Measurements from ENCODE around the gene DCHS2. TPM values are rescaled to one million over a fixed set of nuclear protein-coding genes. Genes with fewer than 3 reads are reported as not detected.

Gene DCHS2
- total and polyA plus RNA-seq, 2 of the 8 experiments (the other 6 are each of a cell fraction or from before 2014, with no cell fraction given): 0.54 to 2.6 TPM

GRCh38 chr4:154464654-154465053, 26.9 kb downstream of the DCHS2 start:
- peaks cover 0 to 3% (median 0%) of the 10 kb centered on the region in 4 experiments; a peak in 1 of 7 replicates for H3K4me1 ChIP-seq (replicated peaks in 1 of 4; ENCODE audit: control insufficient read depth in 3 of 4, insufficient read depth in 4 of 4, low read length in 3 of 4)
- H2BK20ac ChIP-seq (ENCODE audit: low read length): no peak overlapping the region
- H4K20me1 ChIP-seq (replicated peaks in 1 of 2; ENCODE audit: control insufficient read depth in 1 of 2, insufficient read depth in 2 of 2, low read length in 2 of 2): no peaks in the 10 kb centered on the region
- DNase-seq (ENCODE audit: low read depth in 1 of 2, low spot score in 2 of 2): no peak
- no peaks in the 10 kb centered on the region for H3K23me2 ChIP-seq (ENCODE audit: low read depth, low read length)
- no peak overlapping the region for H4K8ac ChIP-seq (ENCODE audit: extremely low read depth, insufficient read depth, low read length)
- no peak overlapping the region for H3K4ac ChIP-seq (replicated peaks; ENCODE audit: insufficient read length, low read depth, low read length)
- no peak overlapping the region for H4K5ac ChIP-seq (ENCODE audit: insufficient read length, low read depth, low read length)
- no peak for FAIRE-seq
- ChIA-PET POLR2A (ENCODE audit: partially characterized antibody) (no interaction called here), CTCF (ENCODE audit: partially characterized antibody) (interaction anchor here (0.8 to 2.2 kb wide), 4 partner anchors 14 to 66 kb away, joined by 3 to 6 read pairs (median 3); no protein-coding TSS in a partner anchor)
- H3K79me1 ChIP-seq (ENCODE audit: low read depth, low read length): no peaks in the 10 kb centered on the region
- H2BK12ac ChIP-seq (ENCODE audit: low read depth, low read length): no peak overlapping the region
- no peaks in the 10 kb centered on the region for H3K36me3 ChIP-seq (ENCODE audit: control insufficient read depth in 2 of 4, insufficient read depth in 4 of 4, low read length in 3 of 4)
- no peak overlapping the region for H3K18ac ChIP-seq (ENCODE audit: extremely low read depth, low read length)
- H3K9ac ChIP-seq (replicated peaks in 1 of 4; ENCODE audit: extremely low read depth in 1 of 4, low read depth in 3 of 4, low read length in 3 of 4): no peak overlapping the region
- no peak overlapping the region for H2BK15ac ChIP-seq (ENCODE audit: low read length)
- TF ChIP-seq, protein P1, sequence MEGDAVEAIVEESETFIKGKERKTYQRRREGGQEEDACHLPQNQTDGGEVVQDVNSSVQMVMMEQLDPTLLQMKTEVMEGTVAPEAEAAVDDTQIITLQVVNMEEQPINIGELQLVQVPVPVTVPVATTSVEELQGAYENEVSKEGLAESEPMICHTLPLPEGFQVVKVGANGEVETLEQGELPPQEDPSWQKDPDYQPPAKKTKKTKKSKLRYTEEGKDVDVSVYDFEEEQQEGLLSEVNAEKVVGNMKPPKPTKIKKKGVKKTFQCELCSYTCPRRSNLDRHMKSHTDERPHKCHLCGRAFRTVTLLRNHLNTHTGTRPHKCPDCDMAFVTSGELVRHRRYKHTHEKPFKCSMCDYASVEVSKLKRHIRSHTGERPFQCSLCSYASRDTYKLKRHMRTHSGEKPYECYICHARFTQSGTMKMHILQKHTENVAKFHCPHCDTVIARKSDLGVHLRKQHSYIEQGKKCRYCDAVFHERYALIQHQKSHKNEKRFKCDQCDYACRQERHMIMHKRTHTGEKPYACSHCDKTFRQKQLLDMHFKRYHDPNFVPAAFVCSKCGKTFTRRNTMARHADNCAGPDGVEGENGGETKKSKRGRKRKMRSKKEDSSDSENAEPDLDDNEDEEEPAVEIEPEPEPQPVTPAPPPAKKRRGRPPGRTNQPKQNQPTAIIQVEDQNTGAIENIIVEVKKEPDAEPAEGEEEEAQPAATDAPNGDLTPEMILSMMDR (IDR thresholded peaks at IDR 0.05; ENCODE audit: control extremely low read depth in 1 of 3, insufficient read depth in 1 of 3, low read depth in 1 of 3, low read length in 3 of 3): no peak
- TF ChIP-seq SIX5 (IDR thresholded peaks at IDR 0.05; ENCODE audit: low read depth, low read length) (no peak), CEBPB (IDR thresholded peaks at IDR 0.05; ENCODE audit: low read depth, low read length) (no peak), GTF2F1 (IDR thresholded peaks at IDR 0.05; ENCODE audit: borderline replicate concordance, low read depth, low read length) (no peak), POLR2AphosphoS5 (IDR thresholded peaks at IDR 0.05; ENCODE audit: low read depth, low read length) (no peak), JUN (IDR thresholded peaks at IDR 0.05; ENCODE audit: low read depth, low read length) (no peak), KDM1A (IDR thresholded peaks at IDR 0.05; ENCODE audit: borderline replicate concordance, low read length) (no peak), BCL11A (IDR thresholded peaks at IDR 0.05; ENCODE audit: low read depth in 2 of 2, low read length in 2 of 2) (no peak)
- TF ChIP-seq, protein P2, sequence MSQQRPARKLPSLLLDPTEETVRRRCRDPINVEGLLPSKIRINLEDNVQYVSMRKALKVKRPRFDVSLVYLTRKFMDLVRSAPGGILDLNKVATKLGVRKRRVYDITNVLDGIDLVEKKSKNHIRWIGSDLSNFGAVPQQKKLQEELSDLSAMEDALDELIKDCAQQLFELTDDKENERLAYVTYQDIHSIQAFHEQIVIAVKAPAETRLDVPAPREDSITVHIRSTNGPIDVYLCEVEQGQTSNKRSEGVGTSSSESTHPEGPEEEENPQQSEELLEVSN (IDR thresholded peaks at IDR 0.05): no peak
- no peak overlapping the region for H2AK5ac ChIP-seq (ENCODE audit: low read depth, low read length)
- no peak overlapping the region for H4K91ac ChIP-seq (replicated peaks; ENCODE audit: insufficient read length, low read length)
- no peaks in the 10 kb centered on the region for H3K9me3 ChIP-seq (ENCODE audit: insufficient read depth in 2 of 2, low read depth in 1 of 2, low read length in 1 of 2)
- no peak overlapping the region for H2AFZ ChIP-seq (ENCODE audit: low read length)
- H3K4me2 ChIP-seq (ENCODE audit: insufficient read depth in 1 of 2, low read depth in 2 of 2, low read length in 2 of 2): no peak overlapping the region
- WGBS, 2 experiments (ENCODE audit: extremely low coverage in 1 of 2, insufficient coverage in 1 of 2, insufficient read length in 1 of 2, insufficient replicate concordance in 2 of 2, low coverage in 1 of 2, low lambda C conversion rate in 2 of 2, missing lambda C conversion rate in 1 of 2): 75% methylated on average over 1 of the region's 1 CpG; no CpG with 5 or more reads in 1 of the 2 experiments
- no peaks in the 10 kb centered on the region for H3K79me2 ChIP-seq (ENCODE audit: control insufficient read depth in 1 of 2, insufficient read depth in 2 of 2, low read length in 2 of 2)
- H2BK5ac ChIP-seq (ENCODE audit: low read depth, low read length): no peak overlapping the region
- H3K56ac ChIP-seq (replicated peaks; ENCODE audit: insufficient read length, low read depth, low read length): no peak overlapping the region
- no peaks in the 10 kb centered on the region for H3K27me3 ChIP-seq (replicated peaks in 1 of 4; ENCODE audit: control insufficient read depth in 3 of 4, extremely low read depth in 1 of 4, insufficient read depth in 3 of 4, low read length in 3 of 4)
- no peak overlapping the region for H3K27ac ChIP-seq (ENCODE audit: low read depth, low read length)
- H3K23ac ChIP-seq (ENCODE audit: insufficient read length): no peak overlapping the region
- no peak overlapping the region for H3K4me3 ChIP-seq (ENCODE audit: extremely low read depth in 1 of 4, insufficient read depth in 2 of 4, low read depth in 3 of 4, low read length in 4 of 4)
- no peak overlapping the region for H3K14ac ChIP-seq (ENCODE audit: insufficient read length)
- no peak overlapping the region for H2BK120ac ChIP-seq (replicated peaks; ENCODE audit: low read depth, low read length)

Measured in H1 (cell line).